T follicular helper cell (primary cell): ENCODE measurements around the gene RBM44.
"Not testable (repeated sequence)": the region's sequence is repeated elsewhere in the genome, so short reads cannot be mapped to it uniquely, and the experiment has no call there.

ENCODE experiments used
- DNase-seq: peaks from one replicate; pipeline ENCODE4 v3.0.0-alpha.2; 2020; ENCODE audit warnings: low read depth
- total RNA-seq, 2 experiments: gene quantifications; one replicate each; lab custom pipeline; 2026; lab: John Stamatoyannopoulos, UW

Gene RBM44, protein sequence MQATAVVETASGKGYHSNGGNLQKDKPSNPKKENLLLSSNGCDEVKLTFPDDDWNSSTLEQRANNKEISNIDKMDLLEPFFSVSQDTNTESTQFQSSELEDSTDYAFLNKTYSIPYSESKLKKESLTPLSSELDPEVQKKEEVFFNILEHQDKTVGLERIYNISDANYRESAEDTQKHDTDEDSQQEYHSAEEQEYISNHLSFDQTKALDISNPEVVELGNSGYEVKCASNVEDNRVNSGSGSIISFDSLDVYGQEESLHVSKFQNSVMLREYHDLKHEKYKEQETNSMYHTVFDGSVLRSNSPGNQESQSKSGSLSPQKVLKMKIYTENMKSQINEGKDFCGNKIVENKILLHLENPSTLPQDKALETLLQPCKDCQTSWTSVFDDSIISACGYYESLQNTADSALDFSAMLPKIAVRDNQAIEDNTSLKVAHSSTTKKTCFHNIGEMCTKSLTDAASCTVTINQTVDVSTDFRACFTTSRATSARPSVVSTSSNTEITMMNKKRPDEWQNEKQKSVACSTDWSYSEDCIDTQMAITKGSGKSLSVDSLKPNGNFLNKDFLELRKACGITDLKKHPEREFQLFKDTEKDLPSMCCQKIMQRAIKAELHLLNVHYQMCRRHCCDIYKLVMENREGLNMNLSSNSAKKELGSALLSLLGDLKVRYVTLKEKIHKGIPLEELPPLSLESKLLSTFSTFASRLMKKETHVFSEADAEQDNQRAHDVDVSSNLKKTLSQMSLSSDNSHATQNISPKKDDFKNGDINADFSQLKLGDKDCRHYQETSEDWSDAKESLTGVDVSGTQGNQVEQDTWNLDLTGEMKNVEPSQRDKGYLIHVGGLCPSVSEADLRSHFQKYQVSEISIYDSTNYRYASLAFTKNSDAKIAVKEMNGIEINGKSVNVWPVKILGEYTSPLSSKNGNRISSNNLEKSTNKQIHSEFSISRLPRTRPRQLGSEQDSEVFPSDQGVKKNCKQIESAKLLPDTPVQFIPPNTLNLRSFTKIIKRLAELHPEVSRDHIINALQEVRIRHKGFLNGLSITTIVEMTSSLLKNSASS
- total RNA-seq: 2.2 to 4.3 reads per million in 2 experiments

DNA sequence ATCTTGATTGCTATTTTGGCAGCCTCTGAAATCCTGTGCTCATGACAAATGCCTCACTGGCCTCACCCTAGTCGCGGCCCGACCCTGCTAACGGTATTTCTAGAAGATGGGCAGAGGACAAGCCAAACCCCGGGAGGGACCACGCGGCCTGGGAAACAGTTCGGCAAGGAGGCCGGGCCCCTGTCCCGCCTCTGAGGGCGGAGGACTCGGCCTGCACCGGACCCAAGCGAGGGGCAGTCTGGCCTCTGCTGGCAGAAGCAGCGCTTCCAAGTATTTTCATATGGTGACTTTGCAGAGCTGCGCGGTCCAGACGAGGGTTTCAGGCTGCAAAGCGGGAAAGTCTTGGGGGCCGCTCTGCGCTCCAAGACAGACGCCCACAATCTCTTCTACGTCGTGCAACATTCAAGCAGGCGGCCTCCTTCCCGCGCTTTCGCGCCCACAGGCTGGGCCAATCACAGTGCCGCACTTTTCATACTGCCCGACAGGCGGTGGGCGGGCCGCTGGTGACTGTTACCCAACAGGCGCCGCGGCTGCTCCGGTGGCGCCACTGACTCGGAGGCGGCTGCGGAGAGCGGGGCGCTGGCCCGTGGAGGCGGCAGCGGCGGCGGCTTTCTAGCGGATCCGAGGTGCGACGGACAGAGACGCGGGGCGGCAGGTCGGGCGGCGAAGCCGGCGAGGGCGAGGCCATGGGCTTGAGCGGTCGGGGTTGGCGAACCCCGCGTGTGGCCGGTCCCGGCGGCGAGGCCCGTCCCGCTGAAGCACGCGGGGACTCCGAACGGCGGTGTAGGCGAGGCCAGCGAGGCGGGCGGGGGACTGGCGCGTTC, at the start of gene RBM44:
RBM44 (plus strand) TSS at position 544 of the 824 bp plus-strand sequence. CDS start 14,831 bp downstream, outside the sequence.
- no peak for DNase-seq

DNA sequence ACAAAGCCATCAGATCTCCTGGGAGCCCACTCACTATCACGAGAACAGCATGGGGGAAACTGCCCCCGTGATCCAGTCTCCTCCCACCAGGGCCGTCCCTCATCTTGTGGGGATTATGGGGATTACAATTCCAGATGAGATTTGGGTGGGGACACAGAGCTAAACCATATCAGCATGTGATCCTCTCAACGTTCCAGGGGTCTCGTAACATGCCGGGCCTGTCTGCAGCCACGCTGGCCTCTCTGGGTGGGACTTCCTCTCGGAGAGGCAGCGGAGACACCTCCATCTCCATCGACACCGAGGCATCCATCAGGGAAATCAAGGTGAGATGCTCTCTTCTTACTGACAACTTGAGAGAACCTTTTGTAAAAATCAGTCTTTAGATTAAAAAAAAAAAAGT, 49.6 kb upstream of the RBM44 start:
- DNase-seq: no peak

DNA sequence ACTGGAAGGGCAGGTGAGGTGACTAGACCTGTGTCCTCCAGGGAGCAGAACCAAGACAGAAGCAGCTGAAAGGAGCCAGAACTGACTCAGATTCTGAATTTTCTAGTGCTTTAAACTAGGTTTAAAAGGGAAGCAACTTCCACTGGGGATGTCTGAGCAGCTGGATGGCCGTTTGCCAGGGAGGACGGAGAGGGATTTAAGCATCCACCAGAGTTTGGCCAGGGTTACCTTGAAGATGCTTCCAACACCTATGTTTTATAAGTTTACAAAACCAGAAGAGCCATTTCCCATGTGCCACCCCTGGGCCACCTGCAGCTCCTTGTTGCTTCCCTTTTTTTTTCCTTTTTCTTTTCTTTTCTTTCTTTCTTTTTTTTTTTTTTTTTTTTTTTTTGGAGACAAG, 48.6 kb upstream of the RBM44 start:
- DNase-seq: no peak

DNA sequence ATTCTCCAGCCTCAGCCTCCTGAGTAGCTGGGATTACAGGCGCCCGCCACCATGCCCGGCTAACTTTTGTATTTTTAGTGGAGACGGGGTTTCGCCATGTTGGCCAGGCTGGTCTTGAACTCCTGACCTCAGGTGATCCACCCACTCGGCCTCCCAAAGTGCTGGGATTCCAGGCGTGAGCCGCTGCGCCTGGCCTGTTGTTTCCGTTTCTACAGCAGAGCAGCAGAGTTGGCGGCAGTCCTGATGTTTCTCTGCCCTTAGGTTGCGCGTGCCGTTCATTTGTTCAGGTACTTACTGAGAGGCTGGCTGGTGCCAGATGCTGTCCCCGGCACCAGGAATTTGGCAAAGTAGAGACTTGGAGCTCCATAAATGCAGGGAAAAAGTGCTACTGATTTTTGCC, 48.1 kb upstream of the RBM44 start:
- not testable (repeated sequence) for DNase-seq

DNA sequence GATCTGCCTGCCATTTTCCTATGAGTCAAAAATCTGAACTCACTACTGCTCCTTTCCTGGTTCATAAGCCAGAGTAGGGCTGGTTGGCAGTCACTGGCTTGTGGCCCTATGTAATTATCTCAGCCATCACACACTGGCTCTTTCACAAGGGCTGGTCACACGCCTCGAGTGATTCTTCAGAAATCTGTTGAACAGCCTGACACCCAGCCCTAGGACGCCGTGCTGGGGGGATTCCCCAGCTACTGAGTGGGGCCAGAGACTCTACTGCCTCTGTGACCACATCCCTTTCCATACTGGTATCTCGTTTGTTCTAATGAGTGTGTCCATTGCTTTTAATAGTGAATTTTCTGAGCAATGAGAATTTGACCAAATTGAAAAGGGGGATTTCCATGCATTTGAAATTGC, 45.8 kb upstream of the RBM44 start:
- no peak for DNase-seq

DNA sequence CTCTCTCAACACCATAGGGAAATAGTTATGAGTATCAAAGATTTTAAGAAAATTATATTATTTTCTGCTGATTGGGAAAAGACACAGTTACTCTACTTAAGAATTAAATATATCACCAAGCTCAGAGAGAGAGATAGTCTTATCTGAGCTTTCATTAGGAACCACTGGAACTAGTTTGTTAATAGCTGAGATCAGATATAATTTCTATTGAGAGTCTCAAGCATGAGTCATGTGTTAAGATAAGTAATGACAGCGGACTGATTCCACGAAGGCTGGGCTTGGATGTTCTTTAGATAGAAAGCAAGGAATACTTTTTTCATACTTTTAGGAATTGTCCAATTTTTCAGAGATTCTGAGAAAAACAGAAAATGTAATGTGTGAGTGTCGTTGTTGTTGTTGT, 44.4 kb upstream of the RBM44 start:
- DNase-seq: no peak

DNA sequence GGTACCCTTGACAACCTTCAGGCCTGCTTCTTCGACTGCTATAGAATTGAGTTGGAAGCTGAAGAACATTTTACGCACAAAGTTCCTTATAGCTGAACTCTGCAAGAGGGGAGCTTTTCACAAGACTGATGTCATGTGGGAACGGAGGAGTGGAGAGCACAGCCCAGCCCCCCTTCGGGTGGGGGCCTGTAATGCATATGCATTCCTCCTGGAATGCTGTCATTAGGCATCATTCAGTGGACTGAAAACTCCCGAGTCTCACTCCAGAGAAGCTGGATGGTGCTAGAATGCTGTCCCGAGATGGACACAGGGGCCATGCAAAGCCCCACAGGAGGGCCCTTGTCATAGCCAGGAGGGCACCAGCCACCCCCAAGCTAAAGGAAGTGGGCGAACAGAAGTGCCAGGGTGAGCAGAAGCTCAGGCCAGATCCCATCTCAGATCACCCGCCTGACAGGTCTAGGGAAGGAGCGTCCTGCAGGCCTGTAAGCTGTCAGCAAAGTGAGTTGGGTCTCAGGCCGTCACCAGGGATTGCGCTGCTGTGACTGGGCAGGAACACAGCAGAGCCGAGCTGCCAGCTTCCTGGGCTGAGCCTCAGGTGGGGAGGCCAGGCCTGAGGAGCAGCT, 43.8 kb upstream of the RBM44 start:
- no peak for DNase-seq

DNA sequence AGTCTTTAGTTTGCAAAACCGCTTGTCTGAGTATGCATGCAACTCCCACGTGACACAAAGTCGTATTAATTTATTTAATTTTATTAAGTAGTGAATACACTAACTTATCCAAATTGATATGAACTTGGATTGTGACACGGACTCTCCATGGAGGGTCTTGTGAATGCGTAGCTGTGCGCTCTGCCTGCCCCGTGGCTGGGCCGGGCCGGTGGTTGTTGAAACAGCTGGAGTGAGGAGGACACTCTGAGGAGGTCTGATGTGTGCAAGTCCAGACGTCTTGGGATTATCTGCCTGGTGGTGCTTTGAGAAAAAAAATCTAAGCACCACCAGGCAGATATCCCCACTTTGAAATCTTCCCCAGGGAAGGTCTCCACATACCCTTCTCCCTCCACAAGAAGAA, 41.0 kb upstream of the RBM44 start:
- DNase-seq: no peak

DNA sequence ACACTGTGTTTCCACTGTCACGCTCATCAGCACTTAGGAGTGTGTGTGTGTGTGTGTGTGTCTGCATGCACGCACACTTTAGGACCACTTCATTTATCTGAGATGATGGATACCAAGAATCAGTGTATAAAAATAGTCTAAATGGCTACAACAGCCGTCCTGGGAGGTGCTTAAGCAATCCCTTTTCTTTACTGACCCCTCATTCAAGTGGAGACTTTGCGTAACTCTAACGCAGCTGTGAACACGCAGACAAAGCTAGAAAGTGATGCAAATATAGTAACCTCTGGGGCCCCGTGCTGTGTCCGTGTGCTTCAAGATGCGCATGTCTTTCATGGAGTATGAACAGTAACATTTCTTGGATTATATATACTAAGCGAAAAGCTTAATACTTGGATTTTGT, 40.4 kb upstream of the RBM44 start:
- no peak for DNase-seq

DNA sequence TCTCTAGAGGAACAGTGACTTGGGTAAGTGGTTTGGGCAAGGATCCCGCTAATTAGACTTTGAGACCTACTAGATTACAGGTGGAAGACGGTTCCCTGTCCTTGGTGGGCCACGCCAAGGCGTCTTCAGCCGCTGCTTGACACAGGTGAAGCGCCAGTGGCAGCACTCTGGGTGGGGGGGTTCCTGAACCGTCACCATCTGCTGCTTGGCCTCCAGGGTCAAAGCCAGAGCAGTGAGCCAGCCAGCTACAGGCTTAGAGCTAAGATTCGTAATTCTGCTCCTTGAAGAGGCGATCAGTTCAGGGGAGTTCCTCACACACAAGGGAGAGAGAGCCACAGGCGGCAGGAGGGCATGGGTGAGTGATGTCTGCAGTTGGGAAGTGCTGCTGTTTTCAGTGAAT, 39.4 kb upstream of the RBM44 start:
- DNase-seq: no peak

DNA sequence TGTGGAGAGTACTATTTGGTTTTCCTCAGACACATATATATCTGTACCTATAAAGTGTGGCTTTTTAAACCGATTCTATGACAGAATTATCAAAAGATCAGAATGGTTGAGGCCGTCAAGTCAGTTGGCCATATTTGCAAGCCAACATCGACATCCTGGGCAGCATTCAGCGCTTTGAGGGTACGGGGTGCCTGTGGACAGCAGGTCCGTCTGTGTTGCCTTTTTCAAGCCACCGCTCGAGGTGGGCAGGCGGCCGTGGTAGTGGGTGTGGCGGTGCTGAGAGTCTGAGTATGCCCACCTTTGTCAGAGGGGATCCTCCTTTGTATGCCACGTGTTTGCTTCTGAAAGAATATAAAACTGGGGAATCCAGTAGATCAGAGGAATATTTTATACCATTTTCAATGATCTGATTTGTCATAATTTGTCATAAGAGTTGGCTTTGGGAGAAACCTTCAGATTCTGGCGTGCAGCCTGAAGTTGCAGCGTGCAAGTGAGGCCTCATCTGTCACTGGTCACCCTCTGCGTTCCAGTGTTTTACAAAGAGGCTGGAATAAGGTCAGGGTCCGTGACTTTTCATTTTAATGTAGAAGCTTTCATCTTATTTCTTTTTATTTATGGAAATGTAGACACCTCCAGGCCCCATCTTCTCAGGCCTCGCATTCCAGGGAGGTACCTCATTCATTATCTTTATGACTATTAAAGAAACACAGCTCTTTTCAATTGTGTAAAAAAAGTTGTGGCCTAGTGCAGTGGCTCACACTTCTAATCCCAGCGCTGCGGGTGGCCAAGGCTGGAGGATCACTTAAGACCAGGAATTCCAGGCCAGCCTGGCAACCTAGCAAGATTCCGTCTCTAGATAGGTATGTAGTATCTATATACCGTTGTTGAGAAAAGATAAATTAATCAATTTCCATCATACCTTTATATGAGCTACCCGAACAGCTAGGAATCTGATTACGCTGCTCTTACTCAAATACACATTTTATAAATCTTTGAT, 37.8 kb upstream of the RBM44 start:
- no peak for DNase-seq

DNA sequence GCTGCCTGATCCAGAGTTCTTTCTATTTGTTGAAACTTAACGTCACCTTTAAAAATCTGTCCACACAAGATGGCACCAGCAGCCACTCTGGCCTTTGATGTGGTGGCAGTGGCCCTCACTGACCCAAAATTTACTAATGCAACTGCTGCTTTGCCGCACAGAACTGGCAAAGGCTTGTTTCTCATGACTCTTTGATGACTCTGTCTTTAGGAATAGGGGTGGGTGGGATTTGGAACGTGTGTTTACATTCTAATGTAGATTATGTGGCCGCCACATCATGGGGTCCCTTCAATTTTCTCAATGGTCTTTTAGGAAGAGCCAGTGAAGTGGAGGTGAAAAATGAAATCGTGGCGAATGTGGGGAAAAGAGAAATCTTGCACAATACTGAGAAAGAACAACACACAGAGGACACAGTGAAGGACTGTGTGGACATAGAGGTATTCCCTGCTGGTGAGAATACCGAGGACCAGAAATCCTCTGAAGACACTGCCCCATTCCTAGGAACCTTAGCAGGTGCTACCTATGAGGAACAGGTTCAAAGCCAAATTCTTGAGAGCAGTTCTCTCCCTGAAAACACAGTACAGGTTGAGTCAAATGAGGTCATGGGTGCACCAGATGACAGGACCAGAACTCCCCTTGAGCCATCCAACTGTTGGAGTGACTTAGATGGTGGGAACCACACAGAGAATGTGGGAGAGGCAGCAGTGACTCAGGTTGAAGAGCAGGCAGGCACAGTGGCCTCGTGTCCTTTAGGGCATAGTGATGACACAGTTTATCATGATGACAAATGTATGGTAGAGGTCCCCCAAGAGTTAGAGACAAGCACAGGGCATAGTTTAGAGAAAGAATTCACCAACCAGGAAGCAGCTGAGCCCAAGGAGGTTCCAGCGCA, 36.0 kb upstream of the RBM44 start:
- DNase-seq: not testable (repeated sequence)

DNA sequence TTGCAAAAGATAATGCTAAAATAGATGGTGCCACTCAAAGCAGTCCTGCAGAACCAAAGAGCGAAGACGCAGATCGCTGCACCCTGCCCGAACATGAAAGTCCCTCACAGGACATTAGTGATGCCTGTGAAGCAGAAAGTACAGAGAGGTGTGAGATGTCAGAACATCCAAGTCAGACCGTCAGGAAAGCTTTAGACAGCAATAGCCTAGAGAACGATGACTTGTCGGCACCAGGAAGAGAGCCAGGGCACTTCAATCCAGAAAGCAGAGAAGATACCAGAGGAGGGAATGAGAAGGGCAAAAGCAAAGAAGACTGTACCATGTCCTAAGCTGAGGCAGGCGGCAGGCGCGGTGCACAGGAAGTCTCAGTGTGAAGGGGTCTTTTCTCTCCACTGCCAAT, 34.8 kb upstream of the RBM44 start:
- no peak for DNase-seq

DNA sequence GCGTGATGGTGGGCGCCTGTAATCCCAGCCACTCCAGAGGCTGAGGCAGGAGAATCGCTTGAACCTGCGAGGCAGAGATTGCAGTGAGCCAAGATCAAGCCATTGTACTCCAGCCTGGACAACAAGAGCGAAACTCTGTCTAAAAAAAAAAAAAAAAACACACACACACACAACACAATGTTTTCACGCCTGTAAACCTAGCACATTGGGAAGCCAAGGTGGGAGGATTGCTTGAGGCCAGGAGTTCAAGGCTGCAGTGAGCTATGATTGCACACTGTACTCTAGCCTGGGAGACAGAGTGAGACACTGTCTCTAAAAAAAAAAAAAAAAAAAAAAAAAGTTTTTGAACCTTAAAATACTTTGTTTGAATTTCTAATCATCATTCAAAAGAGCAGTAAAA, 33.5 kb upstream of the RBM44 start:
- DNase-seq: not testable (repeated sequence)

DNA sequence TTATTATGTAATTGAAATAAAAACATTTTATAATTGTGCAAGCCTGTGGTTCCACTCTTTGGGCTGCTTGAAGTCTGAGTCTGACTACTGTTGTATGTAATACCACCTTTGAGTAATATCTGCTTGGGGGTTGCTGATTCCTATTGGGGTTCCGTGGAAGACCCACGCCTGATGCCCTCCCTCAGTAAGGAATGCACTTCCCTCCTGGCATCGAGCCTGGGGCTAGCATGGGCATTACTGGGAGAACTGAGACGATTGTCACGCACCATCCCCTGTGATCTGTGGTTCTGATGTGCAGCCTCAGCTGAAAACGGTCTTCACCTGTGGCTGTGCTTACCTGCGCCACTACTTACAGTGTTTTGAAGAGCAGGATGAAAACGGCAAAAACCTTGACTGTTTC, 32.7 kb upstream of the RBM44 start:
- no peak for DNase-seq

DNA sequence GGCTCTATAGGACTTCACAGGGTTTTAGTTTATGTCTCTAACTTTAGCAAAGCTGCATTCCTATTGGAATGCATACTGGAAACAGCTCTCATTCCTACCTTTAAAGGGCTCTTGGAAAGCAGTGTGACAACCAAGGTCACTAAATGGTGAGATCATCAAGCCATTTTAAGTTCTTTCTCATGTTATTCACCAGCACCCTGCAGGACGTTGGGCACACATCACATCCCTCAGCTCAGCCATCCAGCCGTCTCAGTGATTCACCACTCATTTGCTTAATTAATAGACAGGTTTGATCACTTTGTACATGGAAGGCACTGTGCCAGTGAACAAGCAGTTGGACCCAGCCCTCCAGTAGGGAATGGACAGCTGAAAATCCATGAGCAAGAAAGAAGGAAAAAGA, 32.2 kb upstream of the RBM44 start:
- DNase-seq: no peak

DNA sequence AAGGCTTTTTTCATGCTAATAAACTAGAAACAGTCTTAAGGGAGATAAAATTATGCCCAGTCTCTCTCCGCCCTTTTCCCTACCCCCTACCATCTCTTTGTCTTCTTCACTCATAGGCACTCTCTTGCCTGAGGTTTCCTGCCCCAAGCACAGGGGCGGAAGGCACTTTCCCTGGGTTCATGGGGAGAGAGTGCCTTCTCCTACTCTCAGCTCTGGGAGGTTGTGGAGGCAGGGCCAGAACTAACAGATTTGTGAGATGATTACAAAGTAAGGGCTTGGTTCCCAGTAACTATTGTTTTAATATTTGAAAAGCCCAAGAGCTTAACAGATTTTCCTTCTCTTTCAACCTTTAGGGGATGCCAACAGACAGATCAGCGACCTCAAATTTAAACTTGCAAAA, 26.1 kb upstream of the RBM44 start:
- DNase-seq: no peak

DNA sequence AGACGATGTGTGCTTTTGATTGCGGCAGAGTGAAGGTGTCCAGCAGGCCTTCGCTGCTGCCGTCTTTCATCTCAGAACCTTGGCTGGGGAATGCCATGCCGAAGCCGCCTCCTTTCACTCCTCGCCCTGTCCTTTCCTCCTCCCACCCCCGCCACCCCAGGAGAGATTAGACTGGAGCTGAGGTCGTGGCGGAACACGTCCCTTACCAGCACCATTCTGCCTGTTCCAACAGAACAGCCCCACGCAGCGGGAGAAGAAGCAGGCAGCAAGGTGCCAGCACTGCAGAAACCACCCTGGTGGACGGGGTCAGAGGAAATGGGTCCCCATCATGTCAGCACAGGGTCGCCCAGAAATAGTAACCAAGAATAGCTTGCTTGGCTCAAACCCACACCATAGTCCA, 24.8 kb upstream of the RBM44 start:
- no peak for DNase-seq
